ENCODE results near the gene FXN.
"Not testable (repeated sequence)": the region's sequence is repeated elsewhere in the genome, so short reads cannot be mapped to it uniquely, and the experiment has no call there.

The FXN gene

GRCh38 chr9:69107771-69108170, 72.2 kb downstream of the FXN start:
- DNase-seq = no peak

GRCh38 chr9:69108706-69109105, 73.2 kb downstream of the FXN start:
- not testable (repeated sequence) for DNase-seq

GRCh38 chr9:69109152-69109551, 73.6 kb downstream of the FXN start:
- no peak for DNase-seq

GRCh38 chr9:69112646-69113045, 77.1 kb downstream of the FXN start:
- DNase-seq = not testable (repeated sequence)

GRCh38 chr9:69115621-69116020, 80.1 kb downstream of the FXN start:
- no peak for DNase-seq

- no peak for DNase-seq
These were observed 83.1 kb downstream of the FXN start for GRCh38 chr9:69118656-69119055.

- no peak for DNase-seq
These were observed 85.0 kb downstream of the FXN start for GRCh38 chr9:69120380-69121154.

- peak; percentile 18 for DNase-seq
These were observed 85.9 kb downstream of the FXN start for GRCh38 chr9:69121155-69122081.

GRCh38 chr9:69122082-69122548, 86.6 kb downstream of the FXN start:
- DNase-seq = peak; percentile 25

- no peak for DNase-seq
These were observed 87.1 kb downstream of the FXN start for GRCh38 chr9:69122549-69123141.

GRCh38 chr9:69130456-69131441, 95.2 kb downstream of the FXN start:
- DNase-seq = no peak

- DNase-seq = no peak
These were observed 96.1 kb downstream of the FXN start for GRCh38 chr9:69131682-69132081.

GRCh38 chr9:69132361-69132760, 96.8 kb downstream of the FXN start:
- no peak for DNase-seq

- no peak for DNase-seq
These were observed 98.9 kb downstream of the FXN start for GRCh38 chr9:69134412-69134811.

- no peak for DNase-seq
These were observed 100.6 kb downstream of the FXN start for GRCh38 chr9:69136185-69136584.

GRCh38 chr9:69136779-69137178, 101.2 kb downstream of the FXN start:
- no peak for DNase-seq

- DNase-seq = no peak
These were observed 101.8 kb downstream of the FXN start for GRCh38 chr9:69137311-69137710.

GRCh38 chr9:69139596-69139995, 104.0 kb downstream of the FXN start:
- no peak for DNase-seq

- no peak for DNase-seq
These were observed 104.7 kb downstream of the FXN start for GRCh38 chr9:69140123-69140735.

GRCh38 chr9:69141851-69142250, 106.3 kb downstream of the FXN start:
- no peak for DNase-seq

- no peak for DNase-seq
These were observed 107.7 kb downstream of the FXN start for GRCh38 chr9:69143291-69143690.

Measured in CD4-positive, alpha-beta T cell treated with Interleukin-15 for 1 hour (primary cell).